Gastrocnemius medialis (tissue), 4 donors: ENCODE measurements around the gene PARD3B.

ENCODE experiments used
- POLR2A ChIP-seq, 2 donors: fragments of 450-650 bp; IDR thresholded peaks; one replicate each; pipeline ENCODE4 v1.6.1; 2017; ENCODE audit warnings: antibody characterized with exemption in 2 of 2, mild to moderate bottlenecking in 2 of 2, moderate library complexity in 2 of 2
- TF ChIP-seq, protein P1 (sequence below), 5 experiments: fragments of 450-650 bp in 3 of 5; fragments of 200-600 bp in 2 of 5; sonication (generic) in 2 of 5; IDR thresholded peaks in 4 of 5; conservative IDR thresholded peaks in 1 of 5; 1 replicate in 4 of 5; 2 replicates in 1 of 5; pipeline ENCODE4 v1.5.1; 2016 to 2019; ENCODE audit warnings: antibody characterized with exemption in 5 of 5, mild to moderate bottlenecking in 3 of 5, moderate library complexity in 3 of 5

DNA sequence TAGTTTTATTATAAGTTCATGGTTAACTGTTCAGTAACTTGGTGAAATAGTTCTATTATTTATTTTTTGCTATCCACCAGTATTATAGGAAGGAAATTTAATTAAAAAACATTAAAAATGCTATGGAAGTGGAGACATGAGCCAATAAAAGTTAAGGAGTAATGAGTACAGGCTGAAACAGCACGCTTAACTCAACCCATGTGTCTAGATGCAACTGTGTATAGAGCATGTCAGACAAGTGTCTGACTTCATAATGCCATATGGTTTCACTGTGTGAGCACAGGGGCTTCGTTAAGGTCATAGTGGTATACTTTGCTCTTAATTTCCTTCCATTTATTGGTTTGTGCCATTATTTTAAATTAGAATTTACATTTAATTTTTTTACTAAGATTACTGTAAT, 570.2 kb downstream of the PARD3B start:
- TF ChIP-seq, protein P1, sequence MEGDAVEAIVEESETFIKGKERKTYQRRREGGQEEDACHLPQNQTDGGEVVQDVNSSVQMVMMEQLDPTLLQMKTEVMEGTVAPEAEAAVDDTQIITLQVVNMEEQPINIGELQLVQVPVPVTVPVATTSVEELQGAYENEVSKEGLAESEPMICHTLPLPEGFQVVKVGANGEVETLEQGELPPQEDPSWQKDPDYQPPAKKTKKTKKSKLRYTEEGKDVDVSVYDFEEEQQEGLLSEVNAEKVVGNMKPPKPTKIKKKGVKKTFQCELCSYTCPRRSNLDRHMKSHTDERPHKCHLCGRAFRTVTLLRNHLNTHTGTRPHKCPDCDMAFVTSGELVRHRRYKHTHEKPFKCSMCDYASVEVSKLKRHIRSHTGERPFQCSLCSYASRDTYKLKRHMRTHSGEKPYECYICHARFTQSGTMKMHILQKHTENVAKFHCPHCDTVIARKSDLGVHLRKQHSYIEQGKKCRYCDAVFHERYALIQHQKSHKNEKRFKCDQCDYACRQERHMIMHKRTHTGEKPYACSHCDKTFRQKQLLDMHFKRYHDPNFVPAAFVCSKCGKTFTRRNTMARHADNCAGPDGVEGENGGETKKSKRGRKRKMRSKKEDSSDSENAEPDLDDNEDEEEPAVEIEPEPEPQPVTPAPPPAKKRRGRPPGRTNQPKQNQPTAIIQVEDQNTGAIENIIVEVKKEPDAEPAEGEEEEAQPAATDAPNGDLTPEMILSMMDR (IDR thresholded peaks at IDR 0.05 in 4 of 5, conservative IDR thresholded peaks at IDR 0.05 in 1 of 5) = no peak
- no peak for TF ChIP-seq POLR2A (IDR thresholded peaks at IDR 0.05)
